OCI-LY3 (cell line): Measurements from ENCODE around the gene FSCN2.

Experiments
- EZH2phosphoT487 ChIP-seq: fragments of 200-600 bp; shearing (Covaris generic); IDR thresholded peaks from 2 replicates; pipeline ENCODE4 v1.6.1; 2018; ENCODE audit warnings: antibody characterized with exemption, mixed run types, low read depth
- TF ChIP-seq, protein P1 (sequence below): fragments of 200-600, 300-600 bp; sonication (generic); IDR thresholded peaks from 2 replicates; pipeline ENCODE4 v1.5.1; 2014; ENCODE audit warnings: antibody characterized with exemption, low read length, low read depth

DNA sequence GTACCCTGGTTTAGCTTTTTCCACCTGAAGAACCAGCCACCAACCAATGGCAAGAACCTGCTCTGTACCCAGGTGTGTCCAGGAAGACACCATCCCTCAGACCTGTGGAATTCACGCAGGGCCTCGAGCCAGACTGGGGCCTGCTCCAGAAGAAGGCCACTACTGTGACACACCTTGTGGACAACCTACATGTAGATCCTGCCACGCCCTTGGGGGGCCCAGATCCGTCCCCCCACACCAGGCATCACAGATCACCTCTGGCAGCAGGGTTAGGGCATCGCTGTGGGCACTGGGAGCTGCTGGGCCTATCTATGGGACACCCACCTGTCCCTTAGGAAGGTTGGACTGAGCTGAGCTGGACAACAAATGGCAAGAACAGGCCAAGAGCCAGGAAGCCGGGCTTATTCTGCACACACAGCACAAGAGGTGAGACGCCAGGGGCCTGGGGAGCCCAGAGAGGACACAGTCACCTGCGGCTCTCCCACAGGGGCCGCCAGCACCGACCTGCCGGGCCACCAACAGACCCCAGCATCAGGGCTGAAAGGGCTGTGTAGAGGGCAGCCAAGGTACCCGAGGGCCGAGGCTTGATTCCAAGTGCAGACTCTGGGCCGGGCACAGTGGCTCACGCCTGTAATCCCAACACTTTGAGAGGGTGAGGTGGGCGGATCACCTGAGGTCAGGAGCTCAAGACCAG, 16.3 kb downstream of the FSCN2 start:
- TF ChIP-seq, protein P1, sequence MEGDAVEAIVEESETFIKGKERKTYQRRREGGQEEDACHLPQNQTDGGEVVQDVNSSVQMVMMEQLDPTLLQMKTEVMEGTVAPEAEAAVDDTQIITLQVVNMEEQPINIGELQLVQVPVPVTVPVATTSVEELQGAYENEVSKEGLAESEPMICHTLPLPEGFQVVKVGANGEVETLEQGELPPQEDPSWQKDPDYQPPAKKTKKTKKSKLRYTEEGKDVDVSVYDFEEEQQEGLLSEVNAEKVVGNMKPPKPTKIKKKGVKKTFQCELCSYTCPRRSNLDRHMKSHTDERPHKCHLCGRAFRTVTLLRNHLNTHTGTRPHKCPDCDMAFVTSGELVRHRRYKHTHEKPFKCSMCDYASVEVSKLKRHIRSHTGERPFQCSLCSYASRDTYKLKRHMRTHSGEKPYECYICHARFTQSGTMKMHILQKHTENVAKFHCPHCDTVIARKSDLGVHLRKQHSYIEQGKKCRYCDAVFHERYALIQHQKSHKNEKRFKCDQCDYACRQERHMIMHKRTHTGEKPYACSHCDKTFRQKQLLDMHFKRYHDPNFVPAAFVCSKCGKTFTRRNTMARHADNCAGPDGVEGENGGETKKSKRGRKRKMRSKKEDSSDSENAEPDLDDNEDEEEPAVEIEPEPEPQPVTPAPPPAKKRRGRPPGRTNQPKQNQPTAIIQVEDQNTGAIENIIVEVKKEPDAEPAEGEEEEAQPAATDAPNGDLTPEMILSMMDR, result no peak
- TF ChIP-seq EZH2phosphoT487, result no peak
